PC-3 (cell line): ENCODE results near the gene KLHL14. TPM values are rescaled to one million over a fixed set of nuclear protein-coding genes. Genes with fewer than 3 reads are reported as not detected.
A peak's percentile ranks its signal among the peaks of the same experiment; 100 is the strongest.

Experiments
- ATAC-seq: fragments of 200-7000 bp; cut with Tn5 transposase; 2 replicates; pipeline ENCODE4 v1.9.1; 2020; ENCODE audit warnings: mild to moderate bottlenecking, moderate library complexity
- BruUV-seq: library from RNA; stranded (reverse); fragments of 400-500 nt; replicated peaks from 2 replicates; lab custom pipeline; 2021; lab: Mats Ljungman, UMichigan
- CTCF ChIA-PET: fragments of 300-600 bp; sonication (Branson Sonifier 250); formaldehyde crosslinking; loops from one replicate; lab custom pipeline; 2022; ENCODE audit warnings: antibody characterized with exemption; lab: Charles Lee
- POLR2A ChIA-PET: fragments of 300-600 bp; sonication (Branson Sonifier 250); formaldehyde crosslinking; loops from one replicate; lab custom pipeline; 2022; ENCODE audit warnings: antibody characterized with exemption; ENCODE audit not compliant: unreplicated experiment; lab: Charles Lee
- DNase-seq: peaks from one replicate; pipeline ENCODE4 v3.0.0-alpha.2; 2015
- H2AFZ ChIP-seq: fragments of 300-600 bp; sonication (generic); 2 replicates; pipeline ENCODE4 v1.6.0; 2016; ENCODE audit warnings: antibody characterized with exemption, low read length
- H3F3A ChIP-seq: fragments of 300-600 bp; sonication (generic); one replicate; pipeline ENCODE4 v1.6.0; 2017; ENCODE audit warnings: antibody characterized with exemption, low read length, control low read depth, mild to moderate bottlenecking; ENCODE audit not compliant: unreplicated experiment
- H3K27ac ChIP-seq: fragments of 300-600 bp; sonication (generic); 2 replicates; pipeline ENCODE4 v1.5.1; 2016; ENCODE audit warnings: mild to moderate bottlenecking, low read length
- H3K27me3 ChIP-seq: fragments of 300-600 bp; sonication (generic); 2 replicates; pipeline ENCODE4 v1.6.1; 2016; ENCODE audit warnings: low read length, mixed read lengths
- H3K36me3 ChIP-seq: fragments of 300-600 bp; sonication (generic); 2 replicates; pipeline ENCODE4 v1.6.1; 2016; ENCODE audit warnings: low read depth, mixed run types, low read length, mixed read lengths
- H3K4me1 ChIP-seq: fragments of 300-600 bp; sonication (generic); 2 replicates; pipeline ENCODE4 v1.5.1; 2016; ENCODE audit warnings: low read length; ENCODE audit not compliant: insufficient read depth
- H3K4me2 ChIP-seq: fragments of 300-600 bp; sonication (generic); 2 replicates; pipeline ENCODE4 v1.6.0; 2016; ENCODE audit warnings: low read length
- H3K4me3 ChIP-seq: fragments of 300-600 bp; sonication (generic); 2 replicates; pipeline ENCODE4 v1.5.1; 2016; ENCODE audit warnings: mild to moderate bottlenecking, low read length, mixed read lengths
- H3K79me2 ChIP-seq: fragments of 300-600 bp; sonication (generic); 2 replicates; pipeline ENCODE4 v1.6.1; 2017; ENCODE audit warnings: low read length, mixed read lengths
- H3K9ac ChIP-seq: fragments of 300-600 bp; sonication (generic); 2 replicates; pipeline ENCODE4 v1.6.0; 2016; ENCODE audit warnings: mild to moderate bottlenecking, low read length
- H3K9me2 ChIP-seq: fragments of 300-600 bp; sonication (generic); replicated peaks from 2 replicates; pipeline ENCODE4 v1.6.1; 2016; ENCODE audit warnings: mixed run types, low read length, mixed read lengths
- H3K9me3 ChIP-seq: fragments of 300-600 bp; sonication (generic); 2 replicates; pipeline ENCODE4 v1.6.1; 2016; ENCODE audit warnings: low read length, mixed read lengths
- H4K20me1 ChIP-seq: fragments of 300-600 bp; sonication (generic); 2 replicates; pipeline ENCODE4 v1.6.1; 2016; ENCODE audit warnings: low read length, mixed read lengths
- EZH2 ChIP-seq: fragments of 300-600 bp; sonication (generic); IDR thresholded peaks from one replicate; pipeline ENCODE4 v1.6.1; 2017; ENCODE audit warnings: antibody characterized with exemption, mild to moderate bottlenecking, low read length; ENCODE audit not compliant: unreplicated experiment
- EZH2phosphoT487 ChIP-seq: fragments of 300-600 bp; sonication (generic); IDR thresholded peaks from 2 replicates; pipeline ENCODE4 v1.6.1; 2018; ENCODE audit warnings: mild to moderate bottlenecking, antibody characterized with exemption, low read length, borderline replicate concordance
- intact Hi-C: fragments of 100-400 bp; cut with micrococcal nuclease; formaldehyde crosslinking; loops from 2 replicates; pipeline ENCODE4 v1.9.0; 2023
- total RNA-seq: library from RNA; depleted of rRNA; stranded (reverse); fragments of >200 nt; gene quantifications from 2 replicates; pipeline ENCODE4 v1.2.3, GENCODE V29; 2014
- TF ChIP-seq, protein P1 (sequence below): fragments of 300-600 bp; sonication (generic); conservative IDR thresholded peaks from 2 replicates; pipeline ENCODE4 v1.5.1; 2017; ENCODE audit warnings: antibody characterized with exemption, low read depth, mild to moderate bottlenecking, low read length

Gene KLHL14
- total RNA-seq, 1 experiment from 2014 or later = not detected

- POLR2A ChIA-PET = no interaction called here
- no peak overlapping the region for H3K4me2 ChIP-seq
- H3K27me3 ChIP-seq = no peaks in the 10 kb centered on the region
- CTCF ChIA-PET = no interaction called here
- no peaks in the 10 kb centered on the region for H3K4me1 ChIP-seq
- no peak for ATAC-seq
- no peak overlapping the region for H3K4me3 ChIP-seq
- H3K9me2 ChIP-seq = no peaks in the 10 kb centered on the region
- intact Hi-C loops = no loop called here
- no peaks in the 10 kb centered on the region for H3K36me3 ChIP-seq
- DNase-seq = no peak
- no peak overlapping the region for H3K27ac ChIP-seq
- no peaks in the 10 kb centered on the region for H3K79me2 ChIP-seq
- TF ChIP-seq, protein P1, sequence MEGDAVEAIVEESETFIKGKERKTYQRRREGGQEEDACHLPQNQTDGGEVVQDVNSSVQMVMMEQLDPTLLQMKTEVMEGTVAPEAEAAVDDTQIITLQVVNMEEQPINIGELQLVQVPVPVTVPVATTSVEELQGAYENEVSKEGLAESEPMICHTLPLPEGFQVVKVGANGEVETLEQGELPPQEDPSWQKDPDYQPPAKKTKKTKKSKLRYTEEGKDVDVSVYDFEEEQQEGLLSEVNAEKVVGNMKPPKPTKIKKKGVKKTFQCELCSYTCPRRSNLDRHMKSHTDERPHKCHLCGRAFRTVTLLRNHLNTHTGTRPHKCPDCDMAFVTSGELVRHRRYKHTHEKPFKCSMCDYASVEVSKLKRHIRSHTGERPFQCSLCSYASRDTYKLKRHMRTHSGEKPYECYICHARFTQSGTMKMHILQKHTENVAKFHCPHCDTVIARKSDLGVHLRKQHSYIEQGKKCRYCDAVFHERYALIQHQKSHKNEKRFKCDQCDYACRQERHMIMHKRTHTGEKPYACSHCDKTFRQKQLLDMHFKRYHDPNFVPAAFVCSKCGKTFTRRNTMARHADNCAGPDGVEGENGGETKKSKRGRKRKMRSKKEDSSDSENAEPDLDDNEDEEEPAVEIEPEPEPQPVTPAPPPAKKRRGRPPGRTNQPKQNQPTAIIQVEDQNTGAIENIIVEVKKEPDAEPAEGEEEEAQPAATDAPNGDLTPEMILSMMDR = no peak
- TF ChIP-seq EZH2phosphoT487 (no peak), EZH2 (no peak)
- no peak overlapping the region for H3K9ac ChIP-seq
- H3K9me3 ChIP-seq = no peaks in the 10 kb centered on the region
- no TSS peak for BruUV-seq
- no peaks in the 10 kb centered on the region for H4K20me1 ChIP-seq
- no peaks in the 10 kb centered on the region for H3F3A ChIP-seq
- H2AFZ ChIP-seq = no peak overlapping the region
These were observed 143.5 kb downstream of the KLHL14 start for GRCh38 chr18:32629292-32629691.

DNA sequence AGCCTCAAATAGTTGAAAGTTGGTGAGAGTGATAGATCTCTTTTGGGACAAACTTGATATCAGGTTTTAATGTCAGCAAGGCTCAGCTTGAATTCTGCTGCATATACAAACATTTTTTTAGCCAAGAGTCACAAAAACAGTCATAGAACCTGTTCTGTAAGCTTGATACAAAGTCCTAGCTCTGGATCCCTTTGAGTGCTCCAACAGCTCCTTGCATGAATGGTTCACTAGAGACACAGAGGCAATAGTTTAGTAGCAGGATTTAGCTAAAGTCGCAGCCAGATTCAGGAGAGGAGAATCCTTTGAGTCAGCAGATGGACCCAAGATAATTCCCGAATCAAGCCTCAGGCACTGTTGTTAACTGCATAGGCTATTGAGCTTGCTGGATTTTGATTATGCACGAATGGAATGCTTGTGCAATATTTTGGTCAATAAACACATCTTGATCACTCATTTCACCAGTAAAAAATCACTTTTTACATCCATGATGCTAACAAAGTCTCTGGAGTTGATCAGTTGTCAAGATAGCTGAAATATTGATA lies 148.6 kb downstream of the KLHL14 start:
- intact Hi-C loops = no loop called here
- BruUV-seq = no TSS peak
- H3K79me2 ChIP-seq = no peaks in the 10 kb centered on the region
- ChIA-PET CTCF (no interaction called here), POLR2A (no interaction called here)
- no peak for ATAC-seq
- TF ChIP-seq, protein P1 = no peak
- TF ChIP-seq EZH2phosphoT487 = no peak
- TF ChIP-seq EZH2 = no peak
- H3K9me3 ChIP-seq = no peaks in the 10 kb centered on the region
- H2AFZ ChIP-seq = no peak overlapping the region
- H3K9me2 ChIP-seq = no peaks in the 10 kb centered on the region
- no peaks in the 10 kb centered on the region for H3K36me3 ChIP-seq
- H3K4me3 ChIP-seq = no peak overlapping the region
- no peaks in the 10 kb centered on the region for H3F3A ChIP-seq
- H4K20me1 ChIP-seq = no peaks in the 10 kb centered on the region
- no peak overlapping the region for H3K27ac ChIP-seq
- no peaks in the 10 kb centered on the region for H3K27me3 ChIP-seq
- H3K9ac ChIP-seq = no peak overlapping the region
- H3K4me1 ChIP-seq = no peaks in the 10 kb centered on the region
- no peak overlapping the region for H3K4me2 ChIP-seq
- DNase-seq = peak; percentile 14

- H3K9me2 ChIP-seq = no peaks in the 10 kb centered on the region
- no peak overlapping the region for H3K4me2 ChIP-seq
- H3K36me3 ChIP-seq = no peaks in the 10 kb centered on the region
- BruUV-seq = no TSS peak
- no peak for DNase-seq
- no peaks in the 10 kb centered on the region for H3K79me2 ChIP-seq
- no peaks in the 10 kb centered on the region for H4K20me1 ChIP-seq
- H3K27ac ChIP-seq = no peak overlapping the region
- ChIA-PET CTCF (no interaction called here), POLR2A (no interaction called here)
- no peak overlapping the region for H3K4me3 ChIP-seq
- no peaks in the 10 kb centered on the region for H3K9me3 ChIP-seq
- no peaks in the 10 kb centered on the region for H3K27me3 ChIP-seq
- no peak overlapping the region for H2AFZ ChIP-seq
- H3K4me1 ChIP-seq = no peaks in the 10 kb centered on the region
- no peaks in the 10 kb centered on the region for H3F3A ChIP-seq
- no peak for ATAC-seq
- intact Hi-C loops = no loop called here
- TF ChIP-seq, protein P1 = no peak
- no peak for TF ChIP-seq EZH2phosphoT487
- TF ChIP-seq EZH2 = no peak
- no peak overlapping the region for H3K9ac ChIP-seq
These were observed 149.3 kb downstream of the KLHL14 start for GRCh38 chr18:32623563-32623962.
